Stimulated activated memory B cell treated with anti-CD40 and anti-IgM and Interleukin-4, amounts not matched to agents 10 μg/mL and 1 μg/mL and 100 μg/mL, for 72 hours (primary cell): ENCODE measurements around the gene LRFN3.
A peak's percentile ranks its signal among the peaks of the same experiment; 100 is the strongest.

Experiments
- ATAC-seq: fragments of 150-1000 bp; cut with Tn5 transposase; 2 replicates; pipeline ENCODE4 v1.10.0; 2021
- H3K27ac Mint-ChIP-seq: one replicate; pipeline ENCODE4 v1.8.0; 2022; ENCODE audit warnings: mild to moderate bottlenecking, mixed read lengths
- H3K27me3 Mint-ChIP-seq: one replicate; pipeline ENCODE4 v1.8.0; 2022; ENCODE audit warnings: mixed read lengths
- H3K36me3 Mint-ChIP-seq: one replicate; pipeline ENCODE4 v1.8.0; 2022; ENCODE audit warnings: mixed read lengths
- H3K4me1 Mint-ChIP-seq: one replicate; pipeline ENCODE4 v1.8.0; 2022; ENCODE audit warnings: mixed read lengths
- H3K4me3 Mint-ChIP-seq: one replicate; pipeline ENCODE4 v1.8.0; 2022; ENCODE audit warnings: mild to moderate bottlenecking, moderate library complexity, mixed read lengths
- H3K9me3 Mint-ChIP-seq: one replicate; pipeline ENCODE4 v1.8.0; 2022; ENCODE audit warnings: mixed read lengths

The LRFN3 gene

GRCh38 chr19:35991731-35992450, 55.7 kb downstream of the LRFN3 start:
- no peaks in the 10 kb centered on the region for H3K36me3 Mint-ChIP-seq
- no peaks in the 10 kb centered on the region for H3K9me3 Mint-ChIP-seq

DNA sequence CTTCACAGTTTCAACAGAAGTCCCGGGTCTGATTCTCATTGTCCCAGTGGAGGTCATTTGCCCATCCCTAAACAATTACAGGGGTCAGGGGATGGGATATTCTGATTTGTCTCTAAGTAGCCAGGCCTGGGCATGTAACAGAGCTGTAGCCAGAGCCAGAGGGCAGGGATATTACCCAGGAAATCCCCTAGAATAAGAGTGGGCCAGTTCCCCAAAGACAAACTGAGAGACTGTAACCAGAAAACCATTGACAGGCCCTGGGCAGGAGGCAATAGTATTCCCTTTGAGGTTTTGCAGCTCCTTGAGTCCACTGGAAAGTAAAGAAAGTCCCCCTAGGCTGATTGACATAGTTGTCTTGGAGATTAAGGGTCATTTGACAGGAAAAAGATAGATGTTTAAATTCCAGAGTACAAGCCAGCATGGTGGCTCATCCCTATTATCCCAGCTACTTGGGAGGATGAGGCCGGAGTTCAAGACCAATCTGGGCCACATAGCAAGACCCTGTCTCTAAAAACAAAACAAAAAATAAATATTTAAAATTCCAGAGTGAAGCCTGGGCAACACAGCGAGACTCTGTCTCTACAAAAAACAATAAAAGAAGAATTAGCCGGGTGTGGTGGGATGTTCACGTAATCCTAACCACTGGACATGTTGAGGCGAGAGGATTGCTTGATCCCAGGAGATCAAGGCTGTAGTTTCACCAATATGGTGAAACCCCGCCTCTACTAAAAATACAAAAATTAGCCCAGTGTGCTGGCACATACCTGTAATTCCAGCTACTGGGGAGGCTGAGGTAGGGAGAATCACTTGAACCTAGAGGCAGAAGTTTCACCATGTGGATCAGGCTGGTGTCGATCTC, 57.0 kb downstream of the LRFN3 start:
- Mint-ChIP-seq H3K27ac (no peak overlapping the region), H3K4me1 (peaks cover 41% of the 10 kb centered on the region), H3K36me3 (no peaks in the 10 kb centered on the region), H3K27me3 (no peaks in the 10 kb centered on the region), H3K4me3 (no peak overlapping the region), H3K9me3 (no peaks in the 10 kb centered on the region)
- no peak for ATAC-seq

More at GRCh38 chr19:35991731-35992450, 55.7 kb downstream of the LRFN3 start:
- peaks cover 11% of the 10 kb centered on the region for H3K27me3 Mint-ChIP-seq
- no peak overlapping the region for H3K4me3 Mint-ChIP-seq
- H3K4me1 Mint-ChIP-seq = peaks cover 35% of the 10 kb centered on the region
- no peak for ATAC-seq
- no peak overlapping the region for H3K27ac Mint-ChIP-seq

GRCh38 chr19:35993923-35994598, 57.9 kb downstream of the LRFN3 start:
- Mint-ChIP-seq H3K4me1 (peaks cover 44% of the 10 kb centered on the region), H3K4me3 (peak overlapping the region; percentile 72)

More at GRCh38 chr19:35993923-35994598, 57.9 kb downstream of the LRFN3 start:
- H3K27me3 Mint-ChIP-seq = no peaks in the 10 kb centered on the region
- H3K9me3 Mint-ChIP-seq = no peaks in the 10 kb centered on the region
- H3K27ac Mint-ChIP-seq = peak overlapping the region; percentile 90
- no peaks in the 10 kb centered on the region for H3K36me3 Mint-ChIP-seq
- no peak for ATAC-seq
